HepG2 (cell line): Measurements from ENCODE around the gene DPAGT1. TPM values are rescaled to one million over a fixed set of nuclear protein-coding genes. Genes with fewer than 3 reads are reported as not detected.

Source experiments
- ATAC-seq: fragments of 200-7000 bp; cut with Tn5 transposase; 3 replicates; pipeline ENCODE4 v1.9.1; 2020; ENCODE audit warnings: mild to moderate bottlenecking, moderate library complexity
- BruUV-seq: library from RNA; stranded (reverse); fragments of 400-500 nt; replicated peaks from 2 replicates; lab custom pipeline; 2021; lab: Mats Ljungman, UMichigan
- CTCF ChIA-PET: fragments of 300-600 bp; formaldehyde crosslinking; extraction: SDS; loops from one replicate; lab custom pipeline; 2021; ENCODE audit warnings: low total read pairs, inconsistent platforms, low intra/inter-chr PET ratio; lab: Yijun Ruan, JAX
- POLR2A ChIA-PET: fragments of 350-600 bp; sonication (Branson Sonifier 250); formaldehyde crosslinking; loops from one replicate; lab custom pipeline; 2020; ENCODE audit warnings: antibody characterized with exemption, inconsistent platforms; lab: Yijun Ruan, JAX
- DNase-seq: peaks from one replicate; pipeline ENCODE4 v3.0.0-alpha.2; 2015; ENCODE audit warnings: low spot score
- FAIRE-seq: peaks from 3 replicates; lab custom pipeline; 2011; peaks lifted over from hg19 to GRCh38; lab: Jason Lieb, UNC
- H2AFZ ChIP-seq: one replicate; pipeline ENCODE4 v1.6.1; 2011; ENCODE audit warnings: low read length, inconsistent platforms
- H3K27ac ChIP-seq: fragments of 300-600 bp; 3 replicates; pipeline ENCODE4 v1.8.0; 2011; ENCODE audit warnings: mixed run types, mild to moderate bottlenecking, mixed read lengths, low read length, inconsistent platforms; ENCODE audit not compliant: insufficient read depth; ENCODE audit errors: extremely low read length
- H3K27me3 ChIP-seq, 2 experiments: fragments of 200-600 bp in 1 of 2; 2 replicates in 1 of 2; 3 replicates in 1 of 2; pipeline versions ENCODE4 v1.6.0 to v1.8.0; 2011; ENCODE audit warnings: low read length in 2 of 2, mild to moderate bottlenecking in 2 of 2, moderate library complexity in 2 of 2, inconsistent platforms in 1 of 2; ENCODE audit not compliant: insufficient read depth in 2 of 2, control insufficient read depth in 1 of 2
- H3K36me3 ChIP-seq, 2 experiments: fragments of 200-600 bp in 1 of 2; replicated peaks in 1 of 2; 2 replicates in 1 of 2; 3 replicates in 1 of 2; pipeline versions ENCODE4 v1.5.1 to v1.8.0; 2011; ENCODE audit warnings: low read length in 2 of 2, inconsistent platforms in 1 of 2; ENCODE audit not compliant: insufficient read depth in 2 of 2, control insufficient read depth in 1 of 2
- H3K4me1 ChIP-seq: 2 replicates; pipeline ENCODE4 v1.5.1; 2012; ENCODE audit warnings: low read length, inconsistent platforms; ENCODE audit not compliant: insufficient read depth
- H3K4me2 ChIP-seq: 2 replicates; pipeline ENCODE4 v1.6.0; 2011; ENCODE audit warnings: low read depth, low read length, inconsistent platforms
- H3K4me3 ChIP-seq, 3 experiments: fragments of 200-600 bp in 1 of 3; sonication (generic), shearing (Covaris generic) in 1 of 3; replicated peaks in 1 of 3; 2 replicates each; pipeline ENCODE4 v1.5.1; 2011 to 2016; ENCODE audit warnings: low read length in 3 of 3, inconsistent platforms in 2 of 3, low read depth in 2 of 3, mild to moderate bottlenecking in 2 of 3, control low read depth in 1 of 3, mixed read lengths in 1 of 3; ENCODE audit not compliant: insufficient read depth in 1 of 3
- H3K79me2 ChIP-seq: one replicate; pipeline ENCODE4 v1.6.1; 2011; ENCODE audit warnings: low read length, inconsistent platforms; ENCODE audit not compliant: insufficient read depth
- H3K9ac ChIP-seq: 2 replicates; pipeline ENCODE4 v1.6.0; 2011; ENCODE audit warnings: mild to moderate bottlenecking, low read depth, low read length, inconsistent platforms; ENCODE audit not compliant: insufficient read depth
- H3K9me3 ChIP-seq: 2 replicates; pipeline ENCODE4 v1.5.1; 2012; ENCODE audit warnings: mild to moderate bottlenecking, low read length
- H4K20me1 ChIP-seq: 2 replicates; pipeline ENCODE4 v1.6.0; 2011; ENCODE audit warnings: inconsistent platforms, mild to moderate bottlenecking, low read length, moderate library complexity; ENCODE audit not compliant: insufficient read depth
- FOXO1 ChIP-seq: sonication (generic); formaldehyde crosslinking; IDR thresholded peaks from 2 replicates; pipeline ENCODE4 v1.4.0; 2020; ENCODE audit warnings: missing genetic modification reagents
- LRRFIP1 ChIP-seq: sonication (generic); formaldehyde crosslinking; conservative IDR thresholded peaks from 2 replicates; pipeline ENCODE4 v1.4.0; 2020; ENCODE audit warnings: missing genetic modification reagents
- MTF1 ChIP-seq: sonication (generic); formaldehyde crosslinking; IDR thresholded peaks from 2 replicates; pipeline ENCODE4 v1.5.0; 2020; ENCODE audit warnings: missing genetic modification reagents
- PPARG ChIP-seq: conservative IDR thresholded peaks from 2 replicates; pipeline ENCODE4 v1.6.1; 2016; ENCODE audit warnings: missing biosample characterization, missing genetic modification reagents
- SOX6 ChIP-seq, 2 experiments: fragments of 450-650 bp in 1 of 2; sonication (generic) in 1 of 2; formaldehyde crosslinking in 1 of 2; IDR thresholded peaks; 2 replicates each; pipeline versions ENCODE4 v1.4.0 to v1.6.1; 2017 to 2020; ENCODE audit warnings: antibody characterized with exemption in 1 of 2, mild to moderate bottlenecking in 1 of 2, missing genetic modification reagents in 1 of 2
- ZNF230 ChIP-seq: sonication (generic); formaldehyde crosslinking; IDR thresholded peaks from 2 replicates; pipeline ENCODE4 v1.4.0; 2020; ENCODE audit warnings: mild to moderate bottlenecking, missing genetic modification reagents
- ZNF263 ChIP-seq: sonication (generic); formaldehyde crosslinking; IDR thresholded peaks from 2 replicates; pipeline ENCODE4 v1.4.0; 2020; ENCODE audit warnings: missing genetic modification reagents
- ZNF343 ChIP-seq: sonication (generic); formaldehyde crosslinking; IDR thresholded peaks from 2 replicates; pipeline ENCODE4 v1.4.0; 2020; ENCODE audit warnings: mild to moderate bottlenecking, missing genetic modification reagents
- WGBS: methylation state at CpG from one replicate; pipeline ENCODE4 v1.1.6; 2017; ENCODE audit warnings: low lambda C conversion rate; 5-methylcytosine and 5-hydroxymethylcytosine counted together
- in situ Hi-C: cut with HindIII; loops from 2 replicates; pipeline ENCODE4 v1.10.0; 2017; ENCODE audit warnings: low pct_unique_long_range_greater_than_20kb; ENCODE audit not compliant: extremely low pct_ligation_motif_present
- intact Hi-C: fragments of 100-400 bp; cut with micrococcal nuclease; formaldehyde crosslinking; loops from one replicate; pipeline ENCODE4 v1.10.0; 2022; ENCODE audit not compliant: unreplicated experiment
- polyA plus RNA-seq, 8 experiments: library from polyadenylated mRNA; depleted of rRNA in 3 of 8; stranded (reverse) in 7 of 8; unstranded in 1 of 8; fragments of >200 nt; fragmentation: Illumina TruSeq in 4 of 8; extraction: Trizol in 4 of 8; gene quantifications; 2 replicates each; pipeline versions ENCODE4 v1.2.1 to v1.2.3, GENCODE V29; 2011 to 2016; ENCODE audit warnings: low read depth in 4 of 8, missing spikeins in 1 of 8, mixed read lengths in 1 of 8; ENCODE audit not compliant: insufficient read depth in 1 of 8
- total RNA-seq, 5 experiments: library from RNA; depleted of rRNA; stranded (reverse); fragments of >200 nt; fragmentation: Illumina TruSeq; extraction: Trizol; gene quantifications; 2 replicates each; pipeline ENCODE4 v1.2.3, GENCODE V29; 2016; ENCODE audit warnings: low read depth in 1 of 5
- TF ChIP-seq, protein P1 (sequence below): sonication (generic); formaldehyde crosslinking; IDR thresholded peaks from 2 replicates; pipeline ENCODE4 v1.4.0; 2020; ENCODE audit warnings: missing genetic modification reagents, borderline replicate concordance

Gene DPAGT1
- total and polyA plus RNA-seq, 2 of the 13 experiments (the other 11 are each of a cell fraction or from before 2014, with no cell fraction given): 37.6 to 70.7 TPM

- TF ChIP-seq LRRFIP1 (no peak), ZNF230 (CRISPR knock-in tag) (no peak)
These were observed 14.9 kb upstream of the DPAGT1 start (continued) for GRCh38 chr11:119116601-119117000.

GRCh38 chr11:119116235-119116594 is 14.6 kb upstream of the DPAGT1 start:
- intact Hi-C loops (no loop called here), in situ Hi-C loops (no loop called here)
- no peak overlapping the region for H2AFZ ChIP-seq
- ATAC-seq (no peak), FAIRE-seq (no peak), DNase-seq (no peak)
- ChIA-PET POLR2A (interaction anchor here (0.7 kb wide), 1 partner anchor 222 kb away, joined by 3 read pairs; no protein-coding TSS in a partner anchor), CTCF (no interaction called here)
- no peak overlapping the region for H3K4me2 ChIP-seq
- no peaks in the 10 kb centered on the region for H4K20me1 ChIP-seq
- peaks cover 12% of the 10 kb centered on the region for H3K4me1 ChIP-seq
- H3K27ac ChIP-seq: no peak overlapping the region
- no peaks in the 10 kb centered on the region for H3K9me3 ChIP-seq
- 91% methylated on average over 8 of the region's 10 CpGs for WGBS
- H3K36me3 ChIP-seq: peaks cover 14 to 26% of the 10 kb centered on the region in 2 experiments
- BruUV-seq: no TSS peak
- no peak overlapping the region for H3K9ac ChIP-seq
- TF ChIP-seq, protein P1, sequence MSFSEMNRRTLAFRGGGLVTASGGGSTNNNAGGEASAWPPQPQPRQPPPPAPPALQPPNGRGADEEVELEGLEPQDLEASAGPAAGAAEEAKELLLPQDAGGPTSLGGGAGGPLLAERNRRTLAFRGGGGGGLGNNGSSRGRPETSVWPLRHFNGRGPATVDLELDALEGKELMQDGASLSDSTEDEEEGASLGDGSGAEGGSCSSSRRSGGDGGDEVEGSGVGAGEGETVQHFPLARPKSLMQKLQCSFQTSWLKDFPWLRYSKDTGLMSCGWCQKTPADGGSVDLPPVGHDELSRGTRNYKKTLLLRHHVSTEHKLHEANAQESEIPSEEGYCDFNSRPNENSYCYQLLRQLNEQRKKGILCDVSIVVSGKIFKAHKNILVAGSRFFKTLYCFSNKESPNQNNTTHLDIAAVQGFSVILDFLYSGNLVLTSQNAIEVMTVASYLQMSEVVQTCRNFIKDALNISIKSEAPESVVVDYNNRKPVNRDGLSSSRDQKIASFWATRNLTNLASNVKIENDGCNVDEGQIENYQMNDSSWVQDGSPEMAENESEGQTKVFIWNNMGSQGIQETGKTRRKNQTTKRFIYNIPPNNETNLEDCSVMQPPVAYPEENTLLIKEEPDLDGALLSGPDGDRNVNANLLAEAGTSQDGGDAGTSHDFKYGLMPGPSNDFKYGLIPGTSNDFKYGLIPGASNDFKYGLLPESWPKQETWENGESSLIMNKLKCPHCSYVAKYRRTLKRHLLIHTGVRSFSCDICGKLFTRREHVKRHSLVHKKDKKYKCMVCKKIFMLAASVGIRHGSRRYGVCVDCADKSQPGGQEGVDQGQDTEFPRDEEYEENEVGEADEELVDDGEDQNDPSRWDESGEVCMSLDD (CRISPR knock-in tag): no peak
- TF ChIP-seq ZNF263 (no peak), MTF1 (CRISPR knock-in tag) (no peak), SOX6 (IDR thresholded peaks at IDR 0.05) (no peak), SOX6 (CRISPR knock-in tag; IDR thresholded peaks at IDR 0.05) (no peak), ZNF343 (CRISPR knock-in tag) (no peak), FOXO1 (CRISPR knock-in tag) (no peak), PPARG (no peak)
- no peak overlapping the region for H3K4me3 ChIP-seq
- H3K79me2 ChIP-seq: no peaks in the 10 kb centered on the region
- H3K27me3 ChIP-seq: no peaks in the 10 kb centered on the region; a peak in 1 of 5 replicates
